Endothelial cell of umbilical vein (primary cell): ENCODE data around the gene PRMT2. TPM values are rescaled to one million over a fixed set of nuclear protein-coding genes. Genes with fewer than 3 reads are reported as not detected.

ENCODE experiments used
- BruUV-seq: library from RNA; stranded (reverse); fragments of 400-500 nt; replicated peaks from 2 replicates; lab custom pipeline; 2021; lab: Mats Ljungman, UMichigan
- CTCF ChIA-PET: fragments of 300-600, 350-600 bp; sonication (Branson Sonifier 250); formaldehyde crosslinking; loops from one replicate; lab custom pipeline; 2021; ENCODE audit warnings: antibody characterized with exemption, inconsistent platforms; lab: Charles Lee
- POLR2A ChIA-PET: fragments of 300-600, 350-600 bp; sonication (Branson Sonifier 250); formaldehyde crosslinking; loops from one replicate; lab custom pipeline; 2021; ENCODE audit warnings: antibody characterized with exemption, inconsistent platforms; lab: Charles Lee
- DNase-seq: peaks from one replicate; pipeline ENCODE4 v3.0.0-alpha.2; 2011; ENCODE audit warnings: low read depth, low spot score
- FAIRE-seq: peaks from 2 replicates; lab custom pipeline; 2011; peaks lifted over from hg19 to GRCh38; lab: Jason Lieb, UNC
- H2AFZ ChIP-seq: 2 replicates; pipeline ENCODE4 v1.6.0; 2012; ENCODE audit warnings: low read depth, low read length, control low read depth, inconsistent platforms
- H3K27ac ChIP-seq: 2 replicates; pipeline ENCODE4 v1.5.1; 2011; ENCODE audit warnings: low read depth, mild to moderate bottlenecking, control low read depth, low read length, moderate library complexity; ENCODE audit not compliant: insufficient read depth
- H3K27me3 ChIP-seq, 2 experiments: 2 replicates each; pipeline versions ENCODE4 v1.6.0 to v1.6.1; 2011; ENCODE audit warnings: low read length in 2 of 2, mixed read lengths in 1 of 2; ENCODE audit not compliant: control insufficient read depth in 2 of 2, insufficient read depth in 2 of 2
- H3K36me3 ChIP-seq, 2 experiments: 2 replicates in 1 of 2; 3 replicates in 1 of 2; pipeline ENCODE4 v1.5.1; 2011; ENCODE audit warnings: low read length in 2 of 2, mild to moderate bottlenecking in 1 of 2, moderate library complexity in 1 of 2; ENCODE audit not compliant: control insufficient read depth in 2 of 2, insufficient read depth in 2 of 2; ENCODE audit errors: extremely low read depth in 1 of 2
- H3K4me1 ChIP-seq: 3 replicates; pipeline ENCODE4 v1.5.1; 2011; ENCODE audit warnings: mild to moderate bottlenecking, low read length; ENCODE audit not compliant: control insufficient read depth, insufficient read depth; ENCODE audit errors: extremely low read depth
- H3K4me2 ChIP-seq: 2 replicates; pipeline ENCODE4 v1.6.1; 2011; ENCODE audit warnings: low read length, control low read depth, mixed read lengths; ENCODE audit not compliant: insufficient read depth
- H3K4me3 ChIP-seq, 3 experiments: fragments of 200-600 bp in 1 of 3; sonication (generic), shearing (Covaris generic) in 1 of 3; replicated peaks in 1 of 3; 2 replicates each; pipeline ENCODE4 v1.5.1; 2011 to 2016; ENCODE audit warnings: control low read depth in 3 of 3, low read length in 3 of 3, mild to moderate bottlenecking in 2 of 3, inconsistent platforms in 1 of 3, low read depth in 1 of 3, moderate library complexity in 1 of 3; ENCODE audit not compliant: insufficient read depth in 1 of 3
- H3K79me2 ChIP-seq: 2 replicates; pipeline ENCODE4 v1.6.0; 2012; ENCODE audit warnings: low read length, inconsistent platforms; ENCODE audit not compliant: control insufficient read depth, insufficient read depth
- H3K9ac ChIP-seq: replicated peaks from 2 replicates; pipeline ENCODE3; 2011; ENCODE audit warnings: low read length, control low read depth; ENCODE audit not compliant: insufficient read depth; ENCODE audit errors: extremely low read depth
- H3K9me1 ChIP-seq: replicated peaks from 3 replicates; pipeline ENCODE4 v1.6.0; 2011; ENCODE audit warnings: mild to moderate bottlenecking, low read length; ENCODE audit not compliant: control insufficient read depth, insufficient read depth; ENCODE audit errors: extremely low read depth
- H3K9me3 ChIP-seq: replicated peaks from 2 replicates; pipeline ENCODE4 v1.5.1; 2012; ENCODE audit warnings: low read length, inconsistent platforms; ENCODE audit not compliant: control insufficient read depth, insufficient read depth
- H4K20me1 ChIP-seq: replicated peaks from 2 replicates; pipeline ENCODE3; 2011; ENCODE audit warnings: mild to moderate bottlenecking, low read length; ENCODE audit not compliant: control insufficient read depth, insufficient read depth; ENCODE audit errors: extremely low read depth
- EZH2 ChIP-seq: IDR thresholded peaks from 2 replicates; pipeline ENCODE4 v1.6.1; 2012; ENCODE audit warnings: borderline replicate concordance, low read depth, mild to moderate bottlenecking, moderate library complexity, low read length, inconsistent platforms; ENCODE audit not compliant: severe bottlenecking
- FOS ChIP-seq: IDR thresholded peaks from 2 replicates; pipeline ENCODE4 v1.6.1; 2011; ENCODE audit warnings: mild to moderate bottlenecking, low read length, moderate library complexity, borderline replicate concordance; ENCODE audit not compliant: insufficient read depth
- GATA2 ChIP-seq: IDR thresholded peaks from 2 replicates; pipeline ENCODE4 v1.7.0; 2011; ENCODE audit warnings: low read depth, mild to moderate bottlenecking, moderate library complexity, mixed read lengths, low read length; ENCODE audit not compliant: insufficient read length, insufficient read depth
- JUN ChIP-seq: IDR thresholded peaks from 2 replicates; pipeline ENCODE4 v1.6.1; 2011; ENCODE audit warnings: borderline replicate concordance, low read depth; ENCODE audit not compliant: insufficient read length, insufficient read depth
- MYC ChIP-seq: IDR thresholded peaks from one replicate; pipeline ENCODE4 v1.6.1; 2011; ENCODE audit warnings: mild to moderate bottlenecking, low read depth, low read length
- POLR2A ChIP-seq: IDR thresholded peaks from 2 replicates; pipeline ENCODE4 v1.6.1; 2012; ENCODE audit warnings: low read depth, mild to moderate bottlenecking, control low read depth, low read length
- POLR2AphosphoS5 ChIP-seq: IDR thresholded peaks from 2 replicates; pipeline ENCODE4 v1.6.1; 2012; ENCODE audit warnings: low read depth, mild to moderate bottlenecking, control low read depth, low read length, moderate library complexity; ENCODE audit not compliant: insufficient read depth
- dilution Hi-C: fragments of 300-500 bp; cut with MboI; formaldehyde crosslinking; loops from one replicate; pipeline ENCODE4 v1.15.0; 2019; ENCODE audit warnings: low sequenced_read_pairs; ENCODE audit not compliant: extremely low pct_ligation_motif_present
- intact Hi-C: fragments of 100-400 bp; cut with micrococcal nuclease; formaldehyde crosslinking; loops from one replicate; pipeline ENCODE4 v1.10.0; 2022
- polyA plus RNA-seq, 4 experiments: library from polyadenylated mRNA; depleted of rRNA in 3 of 4; stranded (reverse) in 3 of 4; unstranded in 1 of 4; fragments of >200 nt; gene quantifications; 2 replicates each; pipeline versions ENCODE4 v1.2.1 to v1.2.3, GENCODE V29; 2011 to 2012; ENCODE audit warnings: missing spikeins in 1 of 4
- total RNA-seq: library from RNA; stranded (reverse); gene quantifications from 2 replicates; pipeline ENCODE4 v1.2.3, GENCODE V29; 2021
- TF ChIP-seq, protein P1 (sequence below), 2 donors: IDR thresholded peaks; 1 replicate in 1 of 2; 2 replicates in 1 of 2; pipeline ENCODE4 v1.5.1; 2011; ENCODE audit warnings: low read length in 2 of 2, mild to moderate bottlenecking in 2 of 2, moderate library complexity in 2 of 2, control low read depth in 1 of 2, inconsistent platforms in 1 of 2, low read depth in 1 of 2; ENCODE audit not compliant: insufficient read depth in 1 of 2; ENCODE audit errors: extremely low read depth in 1 of 2
- TF ChIP-seq, protein P2 (sequence below): IDR thresholded peaks from 2 replicates; pipeline ENCODE4 v1.6.1; 2011; ENCODE audit not compliant: insufficient read depth, insufficient read length

PRMT2 gene
- total and polyA plus RNA-seq, 2 donors (not counting 3 experiments of a cell fraction or from before 2014, with no cell fraction given), result 125 to 193 TPM

DNA sequence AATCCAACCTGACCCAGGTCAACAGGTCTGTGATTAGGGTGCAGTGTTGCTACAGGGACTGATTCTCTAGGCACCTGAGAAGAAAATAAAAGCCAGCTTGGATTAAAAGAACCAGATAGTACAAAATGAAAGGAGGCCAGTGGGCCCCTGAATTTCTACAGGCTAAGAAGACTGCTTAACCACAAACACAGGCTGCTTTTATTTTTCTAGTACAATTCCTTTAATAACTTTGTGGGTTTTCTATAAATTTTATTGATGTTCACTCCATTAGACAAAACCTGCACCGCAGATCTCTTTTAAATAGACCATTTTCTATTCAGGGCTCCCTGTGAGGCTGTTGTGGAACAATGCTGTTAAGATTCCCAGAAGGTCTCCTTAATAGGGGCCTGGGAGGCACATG, 9.7 kb upstream of the PRMT2 start:
- no peaks in the 10 kb centered on the region for H3K36me3 ChIP-seq
- no peak overlapping the region for H3K9ac ChIP-seq
- no peak overlapping the region for H3K27ac ChIP-seq
- ChIA-PET CTCF (no interaction called here), POLR2A (no interaction called here)
- no peaks in the 10 kb centered on the region for H3K4me1 ChIP-seq
- no peak overlapping the region for H3K4me2 ChIP-seq
- no peaks in the 10 kb centered on the region for H3K9me3 ChIP-seq
- intact Hi-C loops (no loop called here), dilution Hi-C loops (no loop called here)
- FAIRE-seq (no peak), DNase-seq (no peak)
- H4K20me1 ChIP-seq, result no peaks in the 10 kb centered on the region
- H2AFZ ChIP-seq, result no peak overlapping the region
- no peaks in the 10 kb centered on the region for H3K79me2 ChIP-seq
- no peaks in the 10 kb centered on the region for H3K9me1 ChIP-seq
- H3K4me3 ChIP-seq, result no peak overlapping the region
- TF ChIP-seq POLR2AphosphoS5, result no peak
- TF ChIP-seq, protein P1, sequence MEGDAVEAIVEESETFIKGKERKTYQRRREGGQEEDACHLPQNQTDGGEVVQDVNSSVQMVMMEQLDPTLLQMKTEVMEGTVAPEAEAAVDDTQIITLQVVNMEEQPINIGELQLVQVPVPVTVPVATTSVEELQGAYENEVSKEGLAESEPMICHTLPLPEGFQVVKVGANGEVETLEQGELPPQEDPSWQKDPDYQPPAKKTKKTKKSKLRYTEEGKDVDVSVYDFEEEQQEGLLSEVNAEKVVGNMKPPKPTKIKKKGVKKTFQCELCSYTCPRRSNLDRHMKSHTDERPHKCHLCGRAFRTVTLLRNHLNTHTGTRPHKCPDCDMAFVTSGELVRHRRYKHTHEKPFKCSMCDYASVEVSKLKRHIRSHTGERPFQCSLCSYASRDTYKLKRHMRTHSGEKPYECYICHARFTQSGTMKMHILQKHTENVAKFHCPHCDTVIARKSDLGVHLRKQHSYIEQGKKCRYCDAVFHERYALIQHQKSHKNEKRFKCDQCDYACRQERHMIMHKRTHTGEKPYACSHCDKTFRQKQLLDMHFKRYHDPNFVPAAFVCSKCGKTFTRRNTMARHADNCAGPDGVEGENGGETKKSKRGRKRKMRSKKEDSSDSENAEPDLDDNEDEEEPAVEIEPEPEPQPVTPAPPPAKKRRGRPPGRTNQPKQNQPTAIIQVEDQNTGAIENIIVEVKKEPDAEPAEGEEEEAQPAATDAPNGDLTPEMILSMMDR (IDR thresholded peaks at IDR 0.05; ENCODE audit: extremely low read depth in 1 of 2, insufficient read depth in 1 of 2, low read depth in 1 of 2, low read length in 2 of 2), result no peak
- TF ChIP-seq POLR2A, result no peak
- TF ChIP-seq MYC, result no peak
- TF ChIP-seq GATA2, result no peak
- no peak for TF ChIP-seq FOS
- no peak for TF ChIP-seq JUN
- TF ChIP-seq, protein P2, sequence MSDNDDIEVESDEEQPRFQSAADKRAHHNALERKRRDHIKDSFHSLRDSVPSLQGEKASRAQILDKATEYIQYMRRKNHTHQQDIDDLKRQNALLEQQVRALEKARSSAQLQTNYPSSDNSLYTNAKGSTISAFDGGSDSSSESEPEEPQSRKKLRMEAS, result no peak
- TF ChIP-seq EZH2, result no peak
- peaks cover 0 to 12% of the 10 kb centered on the region in 2 experiments for H3K27me3 ChIP-seq
- BruUV-seq, result no TSS peak
